Large intestine (tissue), 3 donors: ENCODE results near the gene TUBB2A. TPM values are rescaled to one million over a fixed set of nuclear protein-coding genes. Genes with fewer than 3 reads are reported as not detected.

ENCODE experiments used
- DNase-seq, 2 donors: peaks; one replicate each; pipeline versions ENCODE4 v3.0.0 to v3.0.0-alpha.2; 2013
- H3K27ac ChIP-seq: one replicate; pipeline ENCODE4 v1.5.1; 2013; ENCODE audit warnings: low read length
- H3K27me3 ChIP-seq: 2 replicates; pipeline ENCODE4 v1.6.1; 2013; ENCODE audit warnings: low read length; ENCODE audit not compliant: control insufficient read depth, insufficient read depth
- H3K36me3 ChIP-seq: 2 replicates; pipeline ENCODE4 v1.6.1; 2013; ENCODE audit warnings: low read length; ENCODE audit not compliant: control insufficient read depth, insufficient read depth
- H3K4me1 ChIP-seq: one replicate; pipeline ENCODE4 v1.6.1; 2013; ENCODE audit warnings: low read length; ENCODE audit not compliant: control insufficient read depth, insufficient read depth
- H3K4me3 ChIP-seq: one replicate; pipeline ENCODE4 v1.5.1; 2013; ENCODE audit warnings: low read length
- H3K9me3 ChIP-seq: one replicate; pipeline ENCODE4 v1.6.1; 2013; ENCODE audit warnings: mild to moderate bottlenecking, low read depth, low read length, moderate library complexity; ENCODE audit not compliant: control insufficient read depth
- WGBS: methylation state at CpG from one replicate; pipeline ENCODE4 v1.1.5; 2013; ENCODE audit warnings: low lambda C conversion rate; ENCODE audit not compliant: insufficient coverage; 5-methylcytosine and 5-hydroxymethylcytosine counted together
- polyA plus RNA-seq: library from polyadenylated mRNA; unstranded; fragments of 120-200 nt; gene quantifications from one replicate; pipeline ENCODE4 v1.2.1, GENCODE V29; 2013

The TUBB2A gene
- polyA plus RNA-seq, 1 donor = 103 TPM

- 83% methylated on average over 1 of the region's 5 CpGs for WGBS
- peaks cover 19% of the 10 kb centered on the region for H3K4me1 ChIP-seq
- no peaks in the 10 kb centered on the region for H3K27me3 ChIP-seq
- H3K27ac ChIP-seq = peak overlapping the region; percentile 57
- no peak overlapping the region for H3K4me3 ChIP-seq
- H3K9me3 ChIP-seq = no peaks in the 10 kb centered on the region
- DNase-seq = no peak
- peaks cover 3% of the 10 kb centered on the region for H3K36me3 ChIP-seq
These were observed 36.6 kb downstream of the TUBB2A start for GRCh38 chr6:3120765-3121089.

GRCh38 chr6:3119040-3119723 lies 38.2 kb downstream of the TUBB2A start:
- Histone ChIP-seq H3K27me3 (no peaks in the 10 kb centered on the region), H3K27ac (peak overlapping the region; percentile 99), H3K36me3 (peaks cover 10% of the 10 kb centered on the region), H3K9me3 (no peaks in the 10 kb centered on the region), H3K4me3 (peak overlapping the region; percentile 80), H3K4me1 (peaks cover 13% of the 10 kb centered on the region)
- DNase-seq = peak; percentile 85 to 93
- 50% methylated on average over 3 of the region's 19 CpGs for WGBS

GRCh38 chr6:3118353-3119039 lies 38.8 kb downstream of the TUBB2A start, which contains the start of gene BPHL:
Gene BPHL, plus strand, starts transcription at chr6:3118711. Its CDS starts 30 bp downstream, at chr6:3118741.
- no peaks in the 10 kb centered on the region for H3K27me3 ChIP-seq
- DNase-seq = peak; percentile 95 to 97
- H3K4me3 ChIP-seq = peak within 1 kb of the TSS; percentile 80
- H3K9me3 ChIP-seq = no peaks in the 10 kb centered on the region
- H3K36me3 ChIP-seq = peaks cover 17% of the 10 kb centered on the region
- H3K27ac ChIP-seq = peak within 1 kb of the TSS; percentile 99
- H3K4me1 ChIP-seq = peaks cover 13% of the 10 kb centered on the region
- WGBS = no CpG with 5 or more reads among the region's 89 CpGs

GRCh38 chr6:3117912-3118352 lies 39.4 kb downstream of the TUBB2A start:
- DNase-seq = no peak
- peaks cover 13% of the 10 kb centered on the region for H3K4me1 ChIP-seq
- peak overlapping the region; percentile 99 for H3K27ac ChIP-seq
- peaks cover 23% of the 10 kb centered on the region for H3K36me3 ChIP-seq
- H3K27me3 ChIP-seq = no peaks in the 10 kb centered on the region
- no peaks in the 10 kb centered on the region for H3K9me3 ChIP-seq
- 100% methylated on average over 1 of the region's 8 CpGs for WGBS
- H3K4me3 ChIP-seq = peak overlapping the region; percentile 80

- H3K4me1 ChIP-seq = peaks cover 5% of the 10 kb centered on the region
- H3K36me3 ChIP-seq = peaks cover 48% of the 10 kb centered on the region
- no peaks in the 10 kb centered on the region for H3K9me3 ChIP-seq
- no peak overlapping the region for H3K27ac ChIP-seq
- DNase-seq = no peak
- no CpG with 5 or more reads among the region's 6 CpGs for WGBS
- no peak overlapping the region for H3K4me3 ChIP-seq
- H3K27me3 ChIP-seq = no peaks in the 10 kb centered on the region
These were observed 43.0 kb downstream of the TUBB2A start for GRCh38 chr6:3114377-3114776.

GRCh38 chr6:3109761-3110160 lies 47.6 kb downstream of the TUBB2A start:
- peak overlapping the region; percentile 81 for H3K27ac ChIP-seq
- H3K4me3 ChIP-seq = no peak overlapping the region
- H3K27me3 ChIP-seq = no peaks in the 10 kb centered on the region
- no peak for DNase-seq
- peaks cover 79% of the 10 kb centered on the region for H3K36me3 ChIP-seq
- peaks cover 14% of the 10 kb centered on the region for H3K4me1 ChIP-seq
- no peaks in the 10 kb centered on the region for H3K9me3 ChIP-seq
- 100% methylated on average over 1 of the region's 3 CpGs for WGBS

- no peaks in the 10 kb centered on the region for H3K9me3 ChIP-seq
- peaks cover 75% of the 10 kb centered on the region for H3K36me3 ChIP-seq
- H3K27ac ChIP-seq = peak overlapping the region; percentile 81
- H3K4me1 ChIP-seq = peaks cover 14% of the 10 kb centered on the region
- no peak overlapping the region for H3K4me3 ChIP-seq
- DNase-seq = peak; percentile 80 to 90
- no peaks in the 10 kb centered on the region for H3K27me3 ChIP-seq
- no CpG with 5 or more reads among the region's 10 CpGs for WGBS
These were observed 48.5 kb downstream of the TUBB2A start for GRCh38 chr6:3108746-3109414.

Other genes with a start within 250 kb of the TUBB2A start
- 279 TPM for gene SERPINB6, start 186.0 kb downstream of the TUBB2A start, polyA plus RNA-seq
- gene NQO2, start 157.7 kb downstream of the TUBB2A start, polyA plus RNA-seq = 21.1 TPM
- 32.2 TPM for gene RIPK1, start 89.0 kb downstream of the TUBB2A start, polyA plus RNA-seq
- gene BPHL, start 38.8 kb downstream of the TUBB2A start, polyA plus RNA-seq = 77.9 TPM
- 54.3 TPM for gene TUBB2B, start 70.1 kb upstream of the TUBB2A start, polyA plus RNA-seq
- gene PSMG4, start 101.4 kb upstream of the TUBB2A start, polyA plus RNA-seq = 25.2 TPM